OCI-LY7 (cell line): Measurements from ENCODE around the gene ST6GALNAC6. TPM values are rescaled to one million over a fixed set of nuclear protein-coding genes. Genes with fewer than 3 reads are reported as not detected.

Experiments
- BruUV-seq: library from RNA; stranded (reverse); fragments of 400-500 nt; replicated peaks from 2 replicates; lab custom pipeline; 2021; lab: Mats Ljungman, UMichigan
- CTCF ChIA-PET: fragments of 300-600 bp; sonication (Branson Sonifier 250); formaldehyde crosslinking; loops from one replicate; lab custom pipeline; 2022; ENCODE audit warnings: antibody characterized with exemption; ENCODE audit not compliant: unreplicated experiment; lab: Charles Lee
- POLR2A ChIA-PET: fragments of 300-600 bp; sonication (Branson Sonifier 250); formaldehyde crosslinking; loops from one replicate; lab custom pipeline; 2022; ENCODE audit warnings: antibody characterized with exemption; lab: Charles Lee
- DNase-seq: peaks from one replicate; pipeline ENCODE4 v3.0.0-alpha.2; 2015; ENCODE audit warnings: low spot score
- H2AFZ ChIP-seq: fragments of 200-600 bp; sonication (generic), shearing (Covaris generic); 2 replicates; pipeline ENCODE4 v1.6.1; 2014; ENCODE audit warnings: mild to moderate bottlenecking, antibody characterized with exemption, low read length, moderate library complexity
- H3K27ac ChIP-seq: fragments of 200-600 bp; sonication (generic); 2 replicates; pipeline ENCODE4 v1.5.1; 2014; ENCODE audit warnings: mixed run types, low read depth, mild to moderate bottlenecking, moderate library complexity, low read length, inconsistent platforms; ENCODE audit not compliant: poor library complexity, severe bottlenecking
- H3K36me3 ChIP-seq: fragments of 200-600 bp; sonication (generic); 2 replicates; pipeline ENCODE4 v1.6.1; 2014; ENCODE audit warnings: mild to moderate bottlenecking, antibody characterized with exemption, low read length, moderate library complexity, mixed read lengths; ENCODE audit not compliant: insufficient read depth
- H3K4me1 ChIP-seq: fragments of 200-600 bp; sonication (generic); 2 replicates; pipeline ENCODE4 v1.5.1; 2014; ENCODE audit warnings: mild to moderate bottlenecking, low read length; ENCODE audit not compliant: insufficient read depth, poor library complexity, severe bottlenecking
- H3K4me2 ChIP-seq: fragments of 200-600 bp; sonication (generic); 2 replicates; pipeline ENCODE4 v1.6.1; 2014; ENCODE audit warnings: mild to moderate bottlenecking, low read length
- H3K4me3 ChIP-seq: fragments of 200-600 bp; sonication (generic); 2 replicates; pipeline ENCODE4 v1.5.1; 2014; ENCODE audit warnings: mild to moderate bottlenecking, low read depth, low read length; ENCODE audit not compliant: poor library complexity, severe bottlenecking
- H3K79me2 ChIP-seq: fragments of 200-600 bp; sonication (generic); 2 replicates; pipeline ENCODE4 v1.6.1; 2016; ENCODE audit warnings: low read depth, mild to moderate bottlenecking, low read length, moderate library complexity, mixed read lengths; ENCODE audit not compliant: insufficient read depth
- H3K9me2 ChIP-seq: fragments of 200-600 bp; sonication (generic); 2 replicates; pipeline ENCODE4 v1.6.1; 2016; ENCODE audit warnings: mild to moderate bottlenecking, low read length, mixed read lengths; ENCODE audit not compliant: insufficient read depth
- H3K9me3 ChIP-seq: fragments of 200-600 bp; sonication (generic); 2 replicates; pipeline ENCODE4 v1.6.1; 2014; ENCODE audit warnings: mild to moderate bottlenecking, mixed run types, low read length, mixed read lengths
- H4K20me1 ChIP-seq: fragments of 200-600 bp; sonication (generic); 2 replicates; pipeline ENCODE4 v1.6.1; 2014; ENCODE audit warnings: mild to moderate bottlenecking, antibody characterized with exemption, low read length, moderate library complexity, mixed read lengths; ENCODE audit not compliant: insufficient read depth
- EZH2phosphoT487 ChIP-seq: fragments of 200-600 bp; sonication (generic); IDR thresholded peaks from 2 replicates; pipeline ENCODE4 v1.6.1; 2018; ENCODE audit warnings: low read depth, borderline replicate concordance, mild to moderate bottlenecking, mixed run types, antibody characterized with exemption, low read length, moderate library complexity, mixed read lengths
- intact Hi-C: fragments of 100-400 bp; cut with micrococcal nuclease; formaldehyde crosslinking; loops from one replicate; pipeline ENCODE4 v1.10.0; 2022; ENCODE audit not compliant: unreplicated experiment
- total RNA-seq, 2 experiments: library from RNA; depleted of rRNA in 1 of 2; stranded (reverse); fragments of >200 nt in 1 of 2; shearing (Covaris generic) in 1 of 2; gene quantifications; 2 replicates each; pipeline ENCODE4 v1.2.3, GENCODE V29; 2014 to 2022
- TF ChIP-seq, protein P1 (sequence below): fragments of 200-600 bp; sonication (generic); conservative IDR thresholded peaks from 2 replicates; pipeline ENCODE4 v1.5.1; 2014; ENCODE audit warnings: mild to moderate bottlenecking, antibody characterized with exemption, low read length, moderate library complexity, mixed read lengths

ST6GALNAC6 gene
- total RNA-seq, 2 experiments from 2014 or later = 43.7 to 51.3 TPM

DNA sequence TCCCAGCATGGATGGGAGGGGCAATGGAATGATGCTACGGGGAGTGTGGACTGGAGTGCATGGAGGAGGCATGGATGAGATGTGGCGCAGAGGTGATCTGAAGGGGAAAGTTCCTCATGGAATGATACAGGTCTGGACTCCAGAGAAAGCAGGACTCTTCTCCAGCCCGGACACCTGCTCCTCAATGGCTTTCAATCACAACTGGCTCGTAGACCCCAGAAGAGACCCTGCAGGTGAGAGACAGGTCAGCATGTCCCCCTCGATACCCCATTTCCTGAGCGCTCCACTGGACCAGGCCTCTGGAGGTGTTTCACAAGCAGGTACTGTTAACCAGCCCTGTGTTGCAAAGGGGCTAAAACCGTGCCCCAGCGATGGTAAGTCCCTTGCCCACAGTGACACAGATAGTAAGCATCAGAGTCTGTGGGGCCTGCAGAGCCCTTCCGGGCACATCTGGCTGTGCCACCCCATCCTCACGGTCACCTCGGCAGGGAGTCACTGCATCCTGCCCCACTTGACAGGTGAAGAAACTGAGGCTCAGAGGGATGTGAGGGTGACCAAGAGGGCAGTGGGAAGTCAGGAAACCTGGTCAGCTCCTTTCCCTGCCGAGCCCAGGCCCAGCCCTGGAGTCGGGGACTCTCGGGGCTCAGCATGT, 43.7 kb upstream of the ST6GALNAC6 start:
- intact Hi-C loops = loop anchor here (1.0 to 2.0 kb wide), 3 partner anchors 28 to 174 kb away; no protein-coding TSS in a partner anchor
- Histone ChIP-seq H3K27ac (no peak overlapping the region), H3K9me2 (no peaks in the 10 kb centered on the region), H3K4me2 (no peak overlapping the region), H3K79me2 (no peaks in the 10 kb centered on the region), H3K36me3 (peaks cover 84% of the 10 kb centered on the region), H3K4me1 (peaks cover 29% of the 10 kb centered on the region), H3K4me3 (no peak overlapping the region), H2AFZ (no peak overlapping the region), H3K9me3 (no peaks in the 10 kb centered on the region), H4K20me1 (no peaks in the 10 kb centered on the region)
- TF ChIP-seq EZH2phosphoT487 = no peak
- TF ChIP-seq, protein P1, sequence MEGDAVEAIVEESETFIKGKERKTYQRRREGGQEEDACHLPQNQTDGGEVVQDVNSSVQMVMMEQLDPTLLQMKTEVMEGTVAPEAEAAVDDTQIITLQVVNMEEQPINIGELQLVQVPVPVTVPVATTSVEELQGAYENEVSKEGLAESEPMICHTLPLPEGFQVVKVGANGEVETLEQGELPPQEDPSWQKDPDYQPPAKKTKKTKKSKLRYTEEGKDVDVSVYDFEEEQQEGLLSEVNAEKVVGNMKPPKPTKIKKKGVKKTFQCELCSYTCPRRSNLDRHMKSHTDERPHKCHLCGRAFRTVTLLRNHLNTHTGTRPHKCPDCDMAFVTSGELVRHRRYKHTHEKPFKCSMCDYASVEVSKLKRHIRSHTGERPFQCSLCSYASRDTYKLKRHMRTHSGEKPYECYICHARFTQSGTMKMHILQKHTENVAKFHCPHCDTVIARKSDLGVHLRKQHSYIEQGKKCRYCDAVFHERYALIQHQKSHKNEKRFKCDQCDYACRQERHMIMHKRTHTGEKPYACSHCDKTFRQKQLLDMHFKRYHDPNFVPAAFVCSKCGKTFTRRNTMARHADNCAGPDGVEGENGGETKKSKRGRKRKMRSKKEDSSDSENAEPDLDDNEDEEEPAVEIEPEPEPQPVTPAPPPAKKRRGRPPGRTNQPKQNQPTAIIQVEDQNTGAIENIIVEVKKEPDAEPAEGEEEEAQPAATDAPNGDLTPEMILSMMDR = no peak
- CTCF ChIA-PET = interaction anchor here (0.6 to 1.3 kb wide), 4 partner anchors 11 to 149 kb away, joined by 3 to 10 read pairs (median 4); no protein-coding TSS in a partner anchor
- DNase-seq = no peak
- POLR2A ChIA-PET = interaction anchor here (0.7 kb wide), 1 partner anchor 65 kb away, joined by 3 read pairs; no protein-coding TSS in a partner anchor
- BruUV-seq = no TSS peak

DNA sequence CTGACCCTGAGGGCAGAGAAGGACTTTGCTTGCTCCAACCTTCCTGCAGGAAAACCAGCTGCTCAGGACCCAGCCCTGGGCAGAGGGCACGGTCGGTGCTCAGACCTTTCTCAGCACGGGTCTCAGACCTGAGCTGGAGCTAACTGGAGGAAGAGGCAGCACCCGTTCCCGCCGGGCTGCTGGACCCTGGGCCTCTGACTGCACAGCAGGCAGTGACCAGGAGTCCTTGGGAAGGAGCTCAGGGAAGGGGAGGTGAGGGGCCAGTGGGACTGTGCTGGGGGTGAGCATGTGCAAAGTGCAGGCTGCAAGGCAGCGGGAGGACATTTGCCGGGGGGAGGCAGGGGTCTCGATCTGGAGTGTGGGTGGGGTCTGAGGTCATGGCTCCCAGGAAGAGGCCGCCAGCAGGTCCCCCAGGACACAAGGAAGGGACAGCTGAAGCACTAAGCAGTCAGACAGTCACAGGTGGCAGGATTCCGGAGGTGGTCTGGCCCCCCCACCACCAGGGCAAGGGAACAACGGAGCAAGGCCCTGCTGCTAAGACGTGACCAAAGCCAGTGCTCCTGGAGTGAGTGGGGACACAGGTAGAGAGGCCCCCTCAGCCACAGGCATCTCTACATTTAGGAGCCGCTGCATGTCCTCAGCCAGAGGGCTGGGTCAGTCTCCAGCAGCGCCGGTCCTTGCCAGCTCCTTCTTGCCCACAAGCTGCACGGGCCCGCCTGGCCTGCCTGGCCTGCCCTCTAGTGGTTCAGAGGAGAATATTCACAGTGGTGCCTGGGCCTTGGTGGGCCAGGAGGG, 43.0 kb upstream of the ST6GALNAC6 start:
- intact Hi-C loops = loop anchor here (1.0 to 2.0 kb wide), 3 partner anchors 28 to 174 kb away; no protein-coding TSS in a partner anchor
- POLR2A ChIA-PET = interaction anchor here (0.6 to 1.1 kb wide), 2 partner anchors 12 to 93 kb away, joined by 3 read pairs; partner anchors contain the start of gene PIP5KL1

More for the DNA sequence above, 43.0 kb upstream of the ST6GALNAC6 start:
- Histone ChIP-seq H4K20me1 (no peaks in the 10 kb centered on the region), H3K27ac (no peak overlapping the region), H3K4me3 (no peak overlapping the region), H3K36me3 (peaks cover 77% of the 10 kb centered on the region), H3K9me3 (no peaks in the 10 kb centered on the region), H3K79me2 (peaks cover under 1% of the 10 kb centered on the region; the same call in 1 of the 2 replicates), H3K9me2 (no peaks in the 10 kb centered on the region), H3K4me2 (no peak overlapping the region), H2AFZ (no peak overlapping the region), H3K4me1 (peaks cover 32% of the 10 kb centered on the region)
- TF ChIP-seq, protein P1 = peak; percentile 91
- TF ChIP-seq EZH2phosphoT487 = no peak
- BruUV-seq = no TSS peak
- CTCF ChIA-PET = interaction anchor here (0.6 to 1.3 kb wide), 3 partner anchors 12 to 114 kb away, joined by 3 to 4 read pairs (median 4); no protein-coding TSS in a partner anchor
- peak; percentile 72 for DNase-seq
